Activated T-cell treated with anti-CD3 and anti-CD28 coated beads, Interleukin-2, amount 50 U/mL, for 4 hours (primary cell): ENCODE results near the gene JAZF1. TPM values are rescaled to one million over a fixed set of nuclear protein-coding genes. Genes with fewer than 3 reads are reported as not detected.
"Not testable (repeated sequence)": the region's sequence is repeated elsewhere in the genome, so short reads cannot be mapped to it uniquely, and the experiment has no call there.

Experiments used
- ATAC-seq, 2 donors: fragments of 200-7000 bp; cut with Tn5 transposase; one replicate each; pipeline ENCODE4 v1.10.0; 2021
- DNase-seq: peaks from one replicate; pipeline ENCODE4 v3.0.0-alpha.2; 2020
- H3K27me3 Mint-ChIP-seq: one replicate; pipeline ENCODE4 v1.8.0; 2021; ENCODE audit warnings: low read depth, mixed read lengths
- H3K36me3 Mint-ChIP-seq: one replicate; pipeline ENCODE4 v1.8.0; 2022; ENCODE audit warnings: mixed read lengths; ENCODE audit not compliant: insufficient read depth
- H3K4me1 Mint-ChIP-seq: one replicate; pipeline ENCODE4 v1.8.0; 2021; ENCODE audit warnings: low read depth, mixed read lengths
- H3K4me3 Mint-ChIP-seq: one replicate; pipeline ENCODE4 v1.8.0; 2021; ENCODE audit warnings: mild to moderate bottlenecking, moderate library complexity, mixed read lengths
- H3K9me3 Mint-ChIP-seq: one replicate; pipeline ENCODE4 v1.8.0; 2021; ENCODE audit warnings: mixed read lengths
- total RNA-seq, 3 donors: library from RNA; stranded (reverse); gene quantifications; one replicate each; pipeline ENCODE4 v1.2.1, GENCODE V29; 2021

The JAZF1 gene
- total RNA-seq, 3 donors from 2014 or later: 14.9 to 19.3 (median 19.0) TPM

GRCh38 chr7:27888736-27889135, 291.9 kb downstream of the JAZF1 start:
- Mint-ChIP-seq H3K36me3 (peaks cover 24% of the 10 kb centered on the region), H3K27me3 (no peaks in the 10 kb centered on the region), H3K4me1 (no peaks in the 10 kb centered on the region), H3K9me3 (no peaks in the 10 kb centered on the region), H3K4me3 (no peak overlapping the region)
- ATAC-seq (no peak), DNase-seq (no peak)

- not testable (repeated sequence) for DNase-seq, H3K27me3 Mint-ChIP-seq, H3K4me3 Mint-ChIP-seq, ATAC-seq, H3K9me3 Mint-ChIP-seq, H3K4me1 Mint-ChIP-seq
- peaks cover 11% of the 10 kb centered on the region for H3K36me3 Mint-ChIP-seq
Observed at GRCh38 chr7:27886710-27887109, 293.9 kb downstream of the JAZF1 start.

- Mint-ChIP-seq H3K9me3 (no peaks in the 10 kb centered on the region), H3K4me3 (no peak overlapping the region), H3K36me3 (peaks cover 13% of the 10 kb centered on the region), H3K4me1 (no peaks in the 10 kb centered on the region), H3K27me3 (no peaks in the 10 kb centered on the region)
- DNase-seq (no peak), ATAC-seq (no peak)
Observed at GRCh38 chr7:27885652-27886051, 294.9 kb downstream of the JAZF1 start.

GRCh38 chr7:27883696-27884095, 296.9 kb downstream of the JAZF1 start:
- no peaks in the 10 kb centered on the region for H3K9me3 Mint-ChIP-seq
- no peaks in the 10 kb centered on the region for H3K27me3 Mint-ChIP-seq
- H3K4me3 Mint-ChIP-seq: no peak overlapping the region
- H3K4me1 Mint-ChIP-seq: no peaks in the 10 kb centered on the region
- peaks cover 13% of the 10 kb centered on the region for H3K36me3 Mint-ChIP-seq
- no peak for DNase-seq
- ATAC-seq: no peak

GRCh38 chr7:27876756-27877155, 303.8 kb downstream of the JAZF1 start:
- peaks cover 13% of the 10 kb centered on the region for H3K36me3 Mint-ChIP-seq
- H3K4me1 Mint-ChIP-seq: no peaks in the 10 kb centered on the region
- no peaks in the 10 kb centered on the region for H3K27me3 Mint-ChIP-seq
- no peak overlapping the region for H3K4me3 Mint-ChIP-seq
- no peaks in the 10 kb centered on the region for H3K9me3 Mint-ChIP-seq
- DNase-seq: no peak
- ATAC-seq: no peak

GRCh38 chr7:27875832-27876231, 304.8 kb downstream of the JAZF1 start:
- H3K4me3 Mint-ChIP-seq: no peak overlapping the region
- no peaks in the 10 kb centered on the region for H3K4me1 Mint-ChIP-seq
- no peak for DNase-seq
- no peak for ATAC-seq
- H3K9me3 Mint-ChIP-seq: no peaks in the 10 kb centered on the region
- peaks cover 11% of the 10 kb centered on the region for H3K36me3 Mint-ChIP-seq
- H3K27me3 Mint-ChIP-seq: no peaks in the 10 kb centered on the region

GRCh38 chr7:27875061-27875460, 305.5 kb downstream of the JAZF1 start:
- Mint-ChIP-seq H3K4me1 (no peaks in the 10 kb centered on the region), H3K36me3 (peaks cover 11% of the 10 kb centered on the region), H3K4me3 (no peak overlapping the region), H3K27me3 (no peaks in the 10 kb centered on the region), H3K9me3 (no peaks in the 10 kb centered on the region)
- DNase-seq: no peak
- no peak for ATAC-seq

GRCh38 chr7:27873981-27874957, 306.3 kb downstream of the JAZF1 start:
- no peak for ATAC-seq
- Mint-ChIP-seq H3K36me3 (peaks cover 11% of the 10 kb centered on the region), H3K9me3 (no peaks in the 10 kb centered on the region), H3K4me1 (no peaks in the 10 kb centered on the region), H3K27me3 (no peaks in the 10 kb centered on the region), H3K4me3 (no peak overlapping the region)
- DNase-seq: no peak

GRCh38 chr7:27872356-27873275, 308.0 kb downstream of the JAZF1 start:
- Mint-ChIP-seq H3K4me1 (no peaks in the 10 kb centered on the region), H3K9me3 (no peaks in the 10 kb centered on the region), H3K27me3 (no peaks in the 10 kb centered on the region), H3K36me3 (peaks cover 12% of the 10 kb centered on the region), H3K4me3 (no peak overlapping the region)
- ATAC-seq (no peak), DNase-seq (no peak)

GRCh38 chr7:27871866-27872265, 308.7 kb downstream of the JAZF1 start:
- Mint-ChIP-seq H3K36me3 (peaks cover 15% of the 10 kb centered on the region), H3K4me3 (no peak overlapping the region), H3K9me3 (no peaks in the 10 kb centered on the region), H3K27me3 (no peaks in the 10 kb centered on the region), H3K4me1 (no peaks in the 10 kb centered on the region)
- ATAC-seq: no peak
- no peak for DNase-seq

- peaks cover 2% of the 10 kb centered on the region for H3K4me1 Mint-ChIP-seq
Observed at GRCh38 chr7:27871086-27871485, 309.5 kb downstream of the JAZF1 start.

GRCh38 chr7:27870595-27870994, 310.0 kb downstream of the JAZF1 start:
- ATAC-seq: no peak
- no peak for DNase-seq
- Mint-ChIP-seq H3K27me3 (no peaks in the 10 kb centered on the region), H3K4me3 (no peak overlapping the region), H3K9me3 (no peaks in the 10 kb centered on the region), H3K36me3 (peaks cover 16% of the 10 kb centered on the region), H3K4me1 (peaks cover 2% of the 10 kb centered on the region)

More at GRCh38 chr7:27871086-27871485, 309.5 kb downstream of the JAZF1 start:
- Mint-ChIP-seq H3K36me3 (peaks cover 16% of the 10 kb centered on the region), H3K4me3 (no peak overlapping the region), H3K9me3 (no peaks in the 10 kb centered on the region), H3K27me3 (no peaks in the 10 kb centered on the region)
- DNase-seq: no peak
- ATAC-seq: no peak

GRCh38 chr7:27869056-27869455, 311.5 kb downstream of the JAZF1 start:
- peaks cover 2% of the 10 kb centered on the region for H3K4me1 Mint-ChIP-seq
- H3K36me3 Mint-ChIP-seq: peaks cover 15% of the 10 kb centered on the region
- H3K9me3 Mint-ChIP-seq: no peaks in the 10 kb centered on the region
- DNase-seq (no peak), ATAC-seq (no peak)
- no peak overlapping the region for H3K4me3 Mint-ChIP-seq
- no peaks in the 10 kb centered on the region for H3K27me3 Mint-ChIP-seq

GRCh38 chr7:27868131-27868550, 312.5 kb downstream of the JAZF1 start:
- DNase-seq (no peak), ATAC-seq (no peak)
- Mint-ChIP-seq H3K9me3 (no peaks in the 10 kb centered on the region), H3K36me3 (peaks cover 21% of the 10 kb centered on the region), H3K4me1 (peaks cover 2% of the 10 kb centered on the region), H3K27me3 (no peaks in the 10 kb centered on the region), H3K4me3 (no peak overlapping the region)
